ENCODE data around the gene HSPBAP1. TPM values are rescaled to one million over a fixed set of nuclear protein-coding genes. Genes with fewer than 3 reads are reported as not detected.
A peak's percentile ranks its signal among the peaks of the same experiment; 100 is the strongest.

The HSPBAP1 gene
- total RNA-seq, 4 donors from 2014 or later = 12.4 to 17.3 (median 15.8) TPM

DNA sequence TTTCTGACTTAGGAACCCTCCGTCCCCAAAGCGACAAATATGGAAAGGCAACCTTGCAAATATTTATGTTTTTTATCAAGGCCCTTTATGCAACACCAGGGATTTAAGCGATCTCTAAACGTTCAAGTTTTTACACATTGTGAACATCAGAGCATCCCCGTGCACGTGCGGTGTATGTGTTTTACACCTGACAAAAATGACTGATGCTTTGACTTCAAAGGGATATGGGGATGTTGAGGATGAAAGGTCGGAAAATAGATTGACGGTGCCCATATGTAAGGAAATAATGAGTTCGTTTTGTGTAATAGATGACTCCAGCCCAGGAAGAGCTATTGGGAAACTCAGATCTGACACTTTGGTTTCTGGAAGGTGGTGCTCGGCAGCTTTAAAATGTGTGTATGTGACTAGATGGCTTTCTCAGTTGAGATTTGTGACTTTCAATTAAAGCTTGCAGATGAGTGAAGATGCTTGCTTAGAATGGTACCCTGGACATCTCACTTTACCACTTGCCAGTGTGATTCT is 2.1 kb upstream of the HSPBAP1 start:
- 44 to 47% methylated on average over 11 of the region's 11 CpGs for WGBS, 2 donors

GRCh38 chr3:122794779-122795673 is 1.4 kb upstream of the HSPBAP1 start, which contains the start of gene SLC49A4:
TSS of gene SLC49A4 (plus strand) at chr3:122795069. CDS start at chr3:122795193, 124 bp downstream.
- Histone ChIP-seq H3K4me1 (peaks cover 6 to 10% of the 10 kb centered on the region in 2 donors), H3K27ac (peak within 1 kb of the TSS; percentile 90 to 95 (median 93)), H3K9me3 (no peaks in the 10 kb centered on the region), H3K36me3 (no peaks in the 10 kb centered on the region), H3K4me3 (replicated peaks in 1 of 3) (peak within 1 kb of the TSS; percentile 45 to 94 (median 65)), H3K27me3 (no peaks in the 10 kb centered on the region)
- 1 to 14% methylated on average over 7 to 17 of the region's 84 CpGs for WGBS, 2 donors
- intact Hi-C loops (cut with DNase I) = loop anchor here (10.0 kb wide), 1 partner anchor 380 kb away; the partner anchor contains the start of gene WDR5B
- peak in 1 of 6 experiments; percentile 11 for TF ChIP-seq CTCF (IDR thresholded peaks at IDR 0.05)
- peak; percentile 75 to 94 for TF ChIP-seq POLR2A (IDR thresholded peaks at IDR 0.05)
- peak; percentile 78 to 85 for DNase-seq

More for the DNA sequence above, 2.1 kb upstream of the HSPBAP1 start:
- peak overlapping the region; percentile 90 to 95 (median 93) for H3K27ac ChIP-seq
- H3K27me3 ChIP-seq = no peaks in the 10 kb centered on the region
- peaks cover 6 to 10% of the 10 kb centered on the region in 2 donors for H3K4me1 ChIP-seq
- intact Hi-C loops (cut with DNase I) = loop anchor here (10.0 kb wide), 1 partner anchor 381 kb away; the partner anchor contains the start of gene WDR5B
- peak overlapping the region; percentile 22 to 94 (median 65) for H3K4me3 ChIP-seq (replicated peaks in 1 of 3)
- no peaks in the 10 kb centered on the region for H3K9me3 ChIP-seq
- TF ChIP-seq POLR2A (IDR thresholded peaks at IDR 0.05) (no peak), CTCF (IDR thresholded peaks at IDR 0.05) (no peak)
- no peak for DNase-seq
- no peaks in the 10 kb centered on the region for H3K36me3 ChIP-seq

DNA sequence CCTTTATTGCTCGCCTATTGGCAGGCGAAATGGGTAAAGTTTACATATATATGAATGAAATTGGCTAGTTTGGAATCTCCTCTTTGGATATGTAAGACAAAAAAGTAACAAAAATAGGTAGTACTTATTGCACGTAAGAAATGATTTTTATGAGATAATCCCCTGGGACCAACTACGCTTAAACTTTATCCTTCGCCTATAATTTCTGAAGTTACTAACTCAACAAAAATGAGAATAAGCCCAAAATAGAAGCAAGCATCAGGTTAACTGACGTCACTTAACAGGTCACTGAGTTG is 800 bp upstream of the HSPBAP1 start:
- intact Hi-C loops (cut with DNase I) = loop anchor here (10.0 kb wide), 1 partner anchor 380 kb away; the partner anchor contains the start of gene WDR5B
- peak in 1 of 6 experiments; percentile 7 for TF ChIP-seq CTCF (IDR thresholded peaks at IDR 0.05)
- no peak for TF ChIP-seq POLR2A (IDR thresholded peaks at IDR 0.05)
- Histone ChIP-seq H3K27me3 (no peaks in the 10 kb centered on the region), H3K4me1 (peaks cover 6 to 10% of the 10 kb centered on the region in 2 donors), H3K9me3 (no peaks in the 10 kb centered on the region), H3K36me3 (no peaks in the 10 kb centered on the region), H3K4me3 (replicated peaks in 1 of 3) (peak overlapping the region; percentile 22 to 94 (median 65)), H3K27ac (peak overlapping the region; percentile 90 to 95 (median 93))
- WGBS, 2 donors = 0 to 1% methylated on average over 6 of the region's 6 CpGs
- no peak for DNase-seq

GRCh38 chr3:122789585-122790273 is 3.9 kb downstream of the HSPBAP1 start:
- no peak overlapping the region for H3K27ac ChIP-seq
- no peaks in the 10 kb centered on the region for H3K36me3 ChIP-seq
- intact Hi-C loops (cut with DNase I) = loop anchor here (10.0 kb wide), 1 partner anchor 375 kb away; the partner anchor contains the start of gene WDR5B
- DNase-seq = no peak
- no peak overlapping the region for H3K4me3 ChIP-seq (replicated peaks in 1 of 3)
- 93 to 96% methylated on average over 11 of the region's 11 CpGs for WGBS, 2 donors
- TF ChIP-seq CTCF (IDR thresholded peaks at IDR 0.05) (no peak), POLR2A (IDR thresholded peaks at IDR 0.05) (no peak)
- H3K9me3 ChIP-seq = no peaks in the 10 kb centered on the region
- peaks cover 0 to 4% of the 10 kb centered on the region in 2 donors for H3K4me1 ChIP-seq
- H3K27me3 ChIP-seq = no peaks in the 10 kb centered on the region
